GM06990 (cell line): ENCODE data around the gene MUCL3.

Experiments used
- DNase-seq: peaks from one replicate; pipeline ENCODE4 v3.0.0-alpha.2; 2011; ENCODE audit not compliant: insufficient read length; ENCODE audit errors: extremely low read depth
- H3K27me3 ChIP-seq: replicated peaks from 2 replicates; pipeline ENCODE4 v1.6.0; 2011; ENCODE audit warnings: low read length; ENCODE audit not compliant: control insufficient read depth, insufficient read depth
- H3K36me3 ChIP-seq: 2 replicates; pipeline ENCODE4 v1.5.1; 2011; ENCODE audit warnings: low read length; ENCODE audit not compliant: control insufficient read depth, insufficient read depth
- H3K4me3 ChIP-seq: replicated peaks from 2 replicates; pipeline ENCODE4 v1.5.1; 2011; ENCODE audit warnings: low read depth, mild to moderate bottlenecking, control low read depth, low read length
- CTCF ChIP-seq: IDR thresholded peaks from 2 replicates; pipeline ENCODE4 v1.5.1; 2011; ENCODE audit warnings: low read length, control low read depth, mild to moderate bottlenecking, inconsistent platforms; ENCODE audit not compliant: insufficient read depth, poor library complexity, severe bottlenecking

MUCL3 gene

GRCh38 chr6:31001281-31001888, 60.6 kb downstream of the MUCL3 start:
- no peak overlapping the region for H3K4me3 ChIP-seq
- H3K27me3 ChIP-seq, result no peaks in the 10 kb centered on the region
- no peak for TF ChIP-seq CTCF
- H3K36me3 ChIP-seq, result no peaks in the 10 kb centered on the region
- no peak for DNase-seq

- DNase-seq, result no peak
- TF ChIP-seq CTCF, result no peak
- Histone ChIP-seq H3K27me3 (no peaks in the 10 kb centered on the region), H3K36me3 (no peaks in the 10 kb centered on the region), H3K4me3 (no peak overlapping the region)
Observed at GRCh38 chr6:31002471-31002870, 61.7 kb downstream of the MUCL3 start.
